HG03039 (cell line): ENCODE measurements around the gene LTK.

Experiments used
- ATAC-seq: cut with Tn5 transposase; IDR thresholded peaks from one replicate; pipeline ENCODE4 v1.9.1; 2021; ENCODE audit warnings: mild to moderate bottlenecking, moderate library complexity; ENCODE audit not compliant: unreplicated experiment

Gene LTK

DNA sequence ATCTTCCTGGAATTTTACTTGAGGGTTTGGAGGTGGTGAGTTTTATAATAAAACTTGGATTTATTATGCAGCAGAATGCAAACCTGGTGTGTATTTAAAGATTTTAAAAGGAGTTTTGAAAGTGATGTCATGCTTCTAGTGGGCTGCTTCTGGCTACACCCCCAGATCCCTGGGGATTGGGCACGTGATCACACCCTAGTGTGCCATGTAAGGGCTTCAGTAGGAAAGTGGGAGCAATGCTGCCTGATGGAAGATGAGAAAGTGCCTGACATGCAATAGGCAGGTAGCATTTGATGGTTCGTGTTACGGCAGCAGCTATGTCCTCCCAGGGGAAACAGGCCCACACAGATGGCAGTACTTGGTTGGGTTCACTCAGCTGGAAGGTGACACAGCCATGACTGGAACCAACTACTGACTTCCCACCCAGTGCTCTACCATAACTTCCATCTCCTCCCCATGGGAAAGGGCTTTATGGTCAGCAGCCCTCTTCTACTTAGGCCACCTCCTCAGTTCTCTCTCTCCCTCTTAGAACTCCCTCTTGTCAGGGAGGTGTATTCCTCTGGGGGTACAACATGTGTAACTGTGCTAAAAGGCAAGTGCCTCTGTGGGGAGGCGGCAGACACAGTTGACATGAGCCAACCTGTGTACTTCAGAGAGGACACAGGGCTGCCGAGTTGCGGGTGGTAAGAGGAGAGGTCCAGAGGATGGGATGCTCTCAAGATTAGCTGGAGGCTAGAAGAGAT lies 14.3 kb downstream of the LTK start:
- no peak for ATAC-seq

DNA sequence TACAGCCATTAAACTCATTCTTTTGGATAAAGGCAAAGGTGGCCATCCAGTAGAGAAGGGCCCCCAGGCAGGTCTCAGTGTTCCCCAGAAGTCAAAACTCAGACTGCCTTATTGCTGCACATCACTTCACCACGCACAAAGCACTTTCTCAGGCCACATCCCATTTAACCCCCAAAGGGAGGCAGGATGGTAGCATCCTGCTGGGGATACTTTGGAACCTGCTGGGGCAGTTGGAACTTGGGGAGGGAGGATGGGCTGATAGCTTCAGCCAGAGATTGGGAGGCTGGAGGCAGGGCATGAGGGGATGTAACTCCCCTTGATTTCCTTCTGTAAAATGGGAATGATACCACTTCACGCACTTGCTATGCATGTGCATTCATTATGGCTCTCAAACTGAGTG lies 15.0 kb downstream of the LTK start:
- ATAC-seq = no peak

DNA sequence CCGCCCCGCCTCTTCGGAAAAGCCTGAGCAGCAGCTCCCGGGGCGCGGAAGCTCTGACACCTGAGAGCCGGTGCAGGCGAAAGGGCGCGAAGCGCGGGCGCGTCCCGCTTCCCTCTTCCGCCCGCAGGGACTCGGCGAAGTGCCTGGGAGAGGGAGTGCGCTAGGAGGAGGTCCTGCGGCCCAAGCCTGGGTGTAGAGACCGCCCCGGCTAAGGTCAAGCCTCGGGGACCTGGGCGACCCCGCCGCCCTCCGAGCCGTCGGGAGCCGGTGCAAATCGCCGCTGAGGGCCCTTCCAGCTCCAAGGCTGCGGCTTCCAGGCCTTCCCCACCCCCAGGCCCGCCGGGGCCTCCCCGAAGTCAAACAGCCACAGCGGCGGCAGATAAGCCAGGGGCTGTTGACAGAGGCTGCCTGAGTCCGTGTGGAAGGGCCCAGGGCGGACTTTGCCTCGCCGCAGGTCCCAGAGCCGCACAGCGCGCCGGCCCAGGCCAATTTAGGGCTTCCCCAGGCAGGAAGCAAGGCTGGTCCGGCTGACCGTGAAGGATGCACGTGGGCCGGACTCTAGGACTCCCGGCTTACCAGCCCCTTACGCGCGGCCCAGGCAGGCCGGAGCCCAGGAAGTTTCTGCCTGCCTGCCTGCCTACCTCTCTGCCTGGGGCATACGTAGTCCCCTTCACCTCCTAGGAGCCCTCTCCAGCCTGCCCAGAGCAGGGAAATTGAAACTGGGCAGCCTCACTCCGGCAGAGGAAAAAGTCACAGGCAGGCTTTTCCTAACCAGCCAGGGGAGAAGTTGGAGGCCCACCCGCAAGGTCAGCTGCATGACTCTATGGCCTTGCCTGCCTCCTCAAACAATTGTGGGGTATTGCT lies 17.7 kb downstream of the LTK start:
- no peak for ATAC-seq

DNA sequence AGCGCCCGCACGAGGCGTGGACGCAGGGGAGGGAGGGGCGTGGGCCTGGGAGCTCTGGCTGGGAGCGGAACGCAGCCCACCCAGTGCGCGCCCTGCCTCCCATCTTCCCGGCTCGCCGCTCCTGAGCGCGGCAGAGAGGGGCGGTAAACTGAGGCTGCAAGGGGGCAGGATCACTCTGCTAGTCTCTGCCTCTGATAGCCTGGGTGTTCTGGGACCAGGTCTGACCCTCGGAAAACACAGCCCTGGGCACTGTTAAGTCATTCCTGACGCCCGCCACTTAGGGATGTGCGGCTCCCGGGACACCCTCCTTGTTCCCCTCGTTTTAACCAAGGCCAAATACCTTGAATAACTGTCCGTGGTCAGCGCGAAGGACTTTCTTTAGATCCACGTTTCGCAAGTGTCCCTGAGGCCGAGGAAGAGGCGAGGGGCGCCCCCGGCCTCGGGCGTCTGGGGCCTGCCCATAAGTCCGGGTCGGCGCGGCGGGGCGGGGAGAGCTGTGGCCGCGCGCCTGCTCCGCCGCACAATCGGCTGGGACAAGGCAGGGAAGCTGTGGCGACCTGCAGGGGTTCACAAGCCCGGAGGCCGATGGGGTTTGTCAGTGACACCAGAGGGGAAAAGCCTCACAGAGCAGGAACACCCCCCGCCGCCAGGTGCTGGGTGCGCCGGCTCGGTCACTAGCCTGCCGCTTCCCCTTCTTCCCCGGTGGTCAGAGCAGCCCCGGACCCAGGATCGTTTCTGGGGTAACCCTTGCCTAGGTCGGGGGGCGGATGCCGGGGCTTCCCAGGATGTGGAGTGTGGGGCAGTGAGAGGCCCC lies 18.5 kb downstream of the LTK start:
- ATAC-seq = no peak

DNA sequence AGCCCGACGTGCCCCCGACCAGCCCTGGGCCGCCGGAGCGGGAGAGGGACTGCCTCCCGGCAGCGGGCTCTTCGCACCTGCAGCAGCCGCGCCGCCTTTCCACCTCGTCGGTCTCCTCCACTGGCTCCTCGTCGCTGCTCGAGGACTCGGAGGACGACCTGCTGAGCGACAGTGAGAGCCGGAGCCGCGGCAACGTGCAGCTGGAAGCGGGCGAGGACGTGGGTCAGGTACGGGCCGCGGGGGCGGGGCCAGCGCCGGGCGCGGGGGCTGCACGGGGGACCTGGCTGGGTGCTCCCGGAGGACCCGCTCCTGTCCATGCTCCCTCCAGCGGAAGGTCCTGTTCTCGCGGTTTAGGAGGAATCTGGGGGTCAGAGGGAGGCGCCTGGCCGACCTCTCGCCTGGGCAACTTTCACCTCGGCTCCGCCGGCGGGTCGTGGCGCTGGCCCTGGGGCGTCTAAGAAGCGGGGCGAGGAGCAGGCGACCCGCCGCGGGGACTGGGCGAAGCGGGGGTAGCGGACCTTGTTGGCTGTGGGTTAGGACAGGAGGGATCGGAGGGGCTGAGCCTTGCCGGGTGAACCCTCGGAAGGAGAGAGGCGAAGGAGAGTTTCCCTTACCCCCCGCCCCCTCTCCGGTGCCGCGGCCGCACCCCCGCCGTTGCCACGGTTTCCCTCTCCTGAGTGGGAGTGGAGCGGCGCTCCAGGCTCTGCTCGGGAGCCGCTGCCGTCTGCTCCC lies 19.3 kb downstream of the LTK start:
- peak; percentile 6 for ATAC-seq

DNA sequence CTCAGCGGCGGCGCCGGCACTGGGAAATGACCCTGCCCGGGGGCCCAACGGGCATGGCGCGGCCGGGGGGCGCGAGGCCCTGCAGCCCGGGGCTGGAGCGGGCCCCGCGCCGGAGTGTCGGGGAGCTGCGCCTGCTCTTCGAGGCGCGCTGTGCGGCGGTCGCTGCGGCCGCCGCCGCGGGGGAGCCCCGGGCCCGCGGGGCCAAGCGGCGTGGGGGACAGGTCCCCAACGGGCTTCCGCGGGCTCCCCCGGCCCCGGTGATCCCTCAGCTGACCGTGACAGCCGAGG lies 19.8 kb downstream of the LTK start:
- no peak for ATAC-seq

DNA sequence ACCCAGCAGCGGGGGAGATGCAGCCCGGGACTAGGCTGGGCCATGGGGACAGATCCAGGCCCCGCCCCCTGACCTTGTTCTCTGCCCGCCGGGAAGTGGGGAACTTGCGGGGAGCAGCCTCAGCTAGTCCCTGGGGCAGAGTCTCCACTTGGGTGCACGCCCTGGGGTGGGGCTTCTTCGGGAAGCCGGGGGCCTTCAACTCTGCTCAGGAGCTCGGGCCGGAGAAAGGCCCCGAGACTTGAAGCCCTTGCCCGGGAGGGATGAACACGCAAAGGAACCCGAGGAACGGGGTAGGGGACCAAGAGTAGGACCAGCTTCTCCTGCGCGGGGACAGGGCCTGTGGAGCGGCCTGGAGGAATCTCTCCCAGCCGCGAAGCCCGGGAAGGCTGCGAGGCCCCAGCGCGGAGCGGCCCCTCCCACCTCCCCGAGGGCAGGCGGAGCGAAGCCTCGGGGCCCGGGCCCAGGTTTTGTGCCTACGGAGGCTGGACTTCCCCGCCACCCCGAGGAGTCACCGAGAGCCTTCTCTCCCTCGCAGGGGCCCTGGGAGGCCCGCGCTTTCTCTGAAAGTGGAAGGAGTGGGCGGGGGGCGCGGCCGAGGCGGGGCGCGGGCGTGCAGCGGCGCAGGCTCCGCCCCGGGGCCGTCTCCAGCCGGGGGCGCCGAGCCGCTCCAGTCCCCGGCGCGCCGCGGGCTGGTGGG lies 20.3 kb downstream of the LTK start, which contains the start of gene ITPKA:
TSS of gene ITPKA (plus strand) at position 670 of the 697 bp plus-strand sequence. CDS start 54 bp downstream, outside the sequence.
- peak; percentile 51 for ATAC-seq

DNA sequence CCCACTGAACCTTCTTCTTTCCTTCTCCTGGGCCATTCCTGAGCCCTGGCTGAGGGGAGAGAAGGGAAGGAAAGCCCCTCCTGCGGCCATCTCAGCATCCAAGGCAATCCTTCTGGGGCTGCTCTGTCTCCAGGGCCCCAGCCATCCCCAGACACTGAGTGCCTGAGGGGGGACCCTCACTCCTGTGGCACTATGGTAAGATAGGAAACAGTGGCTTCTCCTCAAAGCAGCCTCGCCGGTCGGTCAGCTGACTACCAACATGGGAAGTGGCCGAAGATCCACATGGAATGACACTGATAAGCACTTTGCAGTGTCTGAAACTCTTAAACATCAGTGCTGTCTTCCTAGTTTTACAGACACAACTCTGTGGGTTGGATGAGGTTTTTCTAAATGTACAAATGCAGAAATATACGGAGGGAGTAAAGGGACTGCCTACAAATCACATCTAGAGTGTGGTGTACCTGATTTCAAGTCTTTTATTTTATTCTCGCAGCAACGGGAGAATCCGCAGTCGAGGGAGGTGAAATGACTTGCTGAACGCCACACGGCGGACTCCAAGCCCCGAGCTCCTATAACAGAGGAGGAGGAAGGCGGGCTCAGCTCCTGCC lies 20.9 kb downstream of the LTK start:
- ATAC-seq = no peak

DNA sequence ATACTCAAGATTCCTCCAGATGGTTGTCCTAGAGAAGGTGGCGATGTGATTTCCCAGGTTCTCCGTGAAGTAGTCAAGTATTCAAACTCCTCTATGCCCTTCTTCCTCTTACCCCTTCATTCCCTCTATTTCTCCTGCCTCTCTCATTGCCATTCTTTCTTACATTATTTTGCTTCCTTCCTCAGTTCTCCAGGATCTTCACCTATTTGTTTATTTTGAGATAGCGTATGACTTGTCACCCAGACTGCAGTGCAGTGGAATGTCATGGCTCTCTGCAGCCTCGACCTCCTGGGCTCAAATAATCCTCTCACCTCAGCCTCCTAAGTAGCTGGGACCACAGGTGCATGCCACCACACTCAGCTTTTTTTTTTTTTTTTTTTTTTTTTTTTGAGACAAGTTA lies 21.7 kb downstream of the LTK start:
- no peak for ATAC-seq

DNA sequence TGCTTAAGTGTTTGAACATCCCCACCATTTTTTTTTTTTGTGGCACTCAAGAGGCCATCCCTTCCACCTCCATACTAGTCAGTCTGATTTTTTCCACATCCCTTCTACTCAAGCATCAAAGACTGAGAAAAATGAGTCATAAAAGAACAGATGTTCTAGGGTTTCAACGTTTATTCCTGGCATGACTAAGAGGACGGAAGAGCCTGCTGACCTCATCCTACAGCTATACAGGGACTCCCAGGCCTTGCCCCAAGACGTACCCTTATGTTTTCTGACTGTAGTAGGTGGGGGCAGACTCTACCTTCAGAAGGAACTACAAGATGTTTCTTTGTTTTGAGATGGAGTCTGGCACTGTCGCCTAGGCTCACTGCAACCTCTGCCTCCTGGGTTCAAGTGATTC lies 23.3 kb downstream of the LTK start:
- no peak for ATAC-seq

DNA sequence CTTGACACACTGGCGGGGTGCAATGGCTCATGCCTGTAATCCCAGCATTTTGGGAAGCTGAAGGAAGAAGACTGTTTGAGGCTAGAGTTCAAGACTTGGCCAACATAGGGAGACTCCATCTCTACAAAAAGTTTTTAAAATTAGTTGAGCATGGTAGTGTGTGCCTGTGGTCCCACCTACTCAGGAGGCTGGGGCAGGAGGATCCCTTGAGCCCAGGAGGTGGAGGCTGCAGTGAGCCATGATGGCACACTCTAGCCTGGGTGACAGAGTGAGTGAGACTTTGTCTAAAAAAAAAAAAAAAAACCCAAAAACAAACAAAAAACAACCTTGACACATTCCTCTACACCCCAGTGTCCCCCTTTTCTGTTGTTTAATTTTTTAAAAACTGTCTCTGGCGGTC lies 24.0 kb downstream of the LTK start:
- ATAC-seq = no peak

DNA sequence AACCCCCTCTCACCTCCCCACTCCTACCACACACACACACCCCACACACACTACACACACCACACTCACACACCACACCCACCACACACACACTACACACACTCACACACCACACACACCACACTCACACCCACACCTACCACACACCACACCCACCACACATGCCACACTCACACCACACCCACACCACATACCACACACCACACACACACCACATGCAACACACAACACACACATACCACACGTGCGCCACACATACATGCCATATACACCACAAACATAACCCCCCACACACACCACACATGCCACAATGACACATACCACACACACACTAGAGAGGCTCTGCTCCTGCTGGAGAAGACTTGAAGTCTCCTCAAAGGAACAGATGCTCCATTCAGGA lies 25.8 kb downstream of the LTK start:
- no peak for ATAC-seq

DNA sequence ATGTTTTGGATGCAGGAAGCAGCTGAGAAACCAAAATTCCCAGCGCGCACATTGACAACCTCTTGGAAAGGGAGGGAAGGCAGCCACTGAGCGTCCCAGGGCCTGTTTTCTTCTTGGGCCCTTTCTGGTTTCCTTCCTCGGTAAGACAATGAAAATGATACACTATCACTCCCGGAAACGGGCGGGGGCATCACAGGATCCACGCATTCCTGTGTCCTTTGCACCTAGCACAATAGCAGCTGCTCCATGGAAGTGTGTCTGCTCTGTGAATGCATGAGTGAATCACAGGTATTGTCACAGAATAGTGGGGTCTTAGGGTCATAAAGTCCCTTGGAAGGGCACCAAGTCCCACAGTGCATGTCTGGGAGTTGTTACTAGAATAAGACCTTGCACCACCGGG lies 26.2 kb downstream of the LTK start:
- ATAC-seq = no peak

DNA sequence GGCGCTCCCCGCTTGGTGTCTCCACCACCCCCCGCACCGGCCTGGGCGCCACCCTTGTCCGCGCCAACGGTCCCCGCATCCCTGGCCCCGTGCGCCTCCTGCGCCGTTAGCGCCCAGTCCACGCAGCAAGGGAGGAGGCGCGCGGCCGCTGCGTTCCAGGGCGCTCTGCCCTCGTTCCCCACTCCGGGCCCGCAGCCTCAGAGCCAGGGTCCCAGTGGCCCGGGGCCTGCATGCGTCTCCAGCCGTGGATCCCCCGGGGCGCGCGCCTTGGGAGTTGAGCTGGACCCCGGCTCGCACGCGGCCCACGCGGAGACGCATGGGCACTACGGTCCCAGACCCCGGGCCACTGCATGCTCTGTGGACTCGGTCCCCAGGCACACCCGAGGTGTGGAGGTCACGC lies 27.3 kb downstream of the LTK start:
- ATAC-seq = no peak

DNA sequence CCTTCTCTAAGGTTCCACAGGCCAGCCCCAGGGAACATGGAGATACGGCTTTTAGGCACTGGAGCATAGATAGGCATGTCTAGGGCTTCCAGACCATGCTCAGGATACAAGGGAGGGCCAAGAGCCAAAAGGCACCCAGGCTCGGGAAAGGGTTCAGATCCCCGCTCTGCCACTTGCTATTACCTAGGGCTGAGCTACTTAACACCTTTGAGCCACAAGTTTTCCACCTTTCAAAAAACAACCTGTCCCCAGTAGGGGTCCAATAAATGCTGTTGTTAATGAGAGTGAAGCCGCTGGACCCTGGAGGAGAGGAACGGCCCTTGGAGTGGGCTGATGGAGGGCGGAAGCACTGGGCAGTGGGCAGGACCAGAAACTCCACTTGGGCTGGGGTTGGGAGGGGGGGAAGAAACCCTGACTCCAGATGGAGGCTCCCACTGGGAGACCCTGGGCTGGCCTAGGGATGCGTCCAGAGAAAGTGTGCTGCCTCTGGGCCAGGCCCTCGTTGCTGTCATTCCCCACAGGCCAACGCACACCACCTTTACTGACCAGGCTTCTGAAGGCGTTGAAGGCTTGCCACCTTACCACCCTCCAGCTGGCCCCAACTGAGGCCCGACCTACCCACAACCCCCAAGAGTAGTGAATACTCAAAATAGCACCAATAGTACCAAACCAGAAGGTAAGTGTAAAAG lies 28.5 kb downstream of the LTK start:
- ATAC-seq = no peak

DNA sequence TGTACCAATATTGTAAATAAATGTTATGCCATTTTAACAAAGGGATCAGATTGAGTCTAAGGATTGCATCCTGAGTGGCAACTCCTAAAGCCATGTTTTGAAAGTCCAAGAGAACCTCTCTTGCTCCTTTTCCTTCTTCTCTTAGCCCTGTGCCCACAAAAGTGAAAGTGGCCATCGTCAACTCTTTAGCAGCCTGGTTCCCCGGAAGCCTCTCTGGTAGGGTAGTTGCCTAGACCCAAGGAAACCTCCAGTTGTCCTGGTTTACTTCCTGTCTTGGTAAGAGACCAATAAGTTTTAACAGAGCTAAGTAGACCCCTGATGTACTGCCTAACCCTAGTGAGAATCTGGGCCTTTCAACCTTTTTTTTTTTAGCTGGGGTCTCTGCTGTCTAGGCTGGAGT lies 30.1 kb downstream of the LTK start:
- no peak for ATAC-seq

DNA sequence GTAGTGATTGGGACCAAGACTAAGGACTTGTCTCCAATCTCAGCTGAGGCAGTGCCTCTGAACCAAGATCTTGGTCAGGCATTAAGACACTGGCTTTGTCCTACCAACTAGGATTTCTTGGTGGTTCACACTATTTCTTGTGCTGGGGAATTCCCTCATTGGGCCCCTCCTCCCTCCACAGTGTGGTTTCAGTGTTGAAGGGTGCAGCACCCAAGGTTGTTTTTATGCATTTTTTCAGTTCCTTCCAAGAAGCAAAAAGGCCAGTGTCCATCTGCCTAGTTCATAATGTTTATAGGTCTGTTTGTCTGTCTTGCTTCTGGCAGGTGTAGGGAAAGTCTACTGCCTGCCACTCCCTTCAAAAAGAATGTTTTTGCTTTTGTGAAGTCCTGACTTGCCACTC lies 30.5 kb downstream of the LTK start:
- no peak for ATAC-seq

DNA sequence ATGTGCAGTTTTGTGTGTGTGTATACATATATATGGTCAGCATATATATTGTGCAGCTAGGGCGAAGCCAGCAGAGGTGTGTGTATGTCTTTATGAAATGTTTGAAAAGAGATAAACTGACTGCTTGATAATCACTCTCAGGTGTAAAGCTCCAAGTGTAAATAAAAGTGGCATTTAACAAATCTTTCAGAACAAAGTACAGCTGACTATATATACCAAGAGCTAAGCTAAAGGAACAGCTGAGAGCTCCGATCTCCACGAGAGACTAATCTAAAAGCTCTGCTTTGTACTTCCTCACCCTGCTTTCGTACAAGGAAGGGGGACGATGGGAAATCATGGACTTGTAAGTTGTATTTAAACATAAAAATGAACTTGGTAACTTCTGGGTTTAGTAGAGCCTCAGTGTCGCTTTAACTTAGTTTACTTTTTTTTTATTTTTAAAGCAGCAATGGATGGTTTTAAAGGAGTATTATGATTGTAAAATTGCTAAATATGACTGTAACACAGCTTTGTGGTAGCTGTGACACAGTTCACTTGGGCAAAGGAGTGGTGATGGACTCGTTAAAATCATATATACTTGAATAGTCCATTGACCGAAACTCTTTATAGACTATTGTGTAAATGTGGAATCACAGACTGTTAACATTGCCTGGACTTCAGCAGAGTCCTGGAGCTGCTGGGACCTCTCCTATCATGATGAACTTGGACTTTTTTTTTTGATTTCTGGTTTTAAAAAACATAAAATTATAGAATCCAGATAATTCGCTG lies 31.3 kb downstream of the LTK start:
- ATAC-seq = no peak
